Cardiac atrium fibroblast (primary cell): Measurements from ENCODE around the gene SSRP1. TPM values are rescaled to one million over a fixed set of nuclear protein-coding genes. Genes with fewer than 3 reads are reported as not detected.

Source experiments
- total RNA-seq: library from RNA; depleted of rRNA; stranded (reverse); fragments of >200 nt; gene quantifications from 2 replicates; pipeline ENCODE4 v1.2.3, GENCODE V29; 2015

The SSRP1 gene
- 56.5 and 60.1 TPM in 2 replicates for total RNA-seq

GRCh38 chr11:57335343-57336110 lies at the start of gene SSRP1:
TSS of gene SSRP1 (minus strand) at chr11:57335892. CDS start at chr11:57335121, 771 bp downstream.

GRCh38 chr11:57380975-57381374 lies 45.3 kb upstream of the SSRP1 start, which contains the start of gene PRG3:
TSS of gene PRG3 (minus strand) at chr11:57381150. CDS start at chr11:57380708, 442 bp downstream.

GRCh38 chr11:57338142-57338541 lies 2.5 kb upstream of the SSRP1 start, which contains the start of gene P2RX3:
TSS of gene P2RX3 (plus strand) at chr11:57338352. CDS start at chr11:57338551, 199 bp downstream.

GRCh38 chr11:57324886-57325734 lies 10.6 kb downstream of the SSRP1 start, which contains the start of gene TNKS1BP1:
TSS of gene TNKS1BP1 (minus strand) at chr11:57324952. CDS start at chr11:57321885, 3,067 bp downstream.

Other genes starting within 250 kb of the SSRP1 start
- not detected in 2 replicates for gene LRRC55, start 153.9 kb downstream of the SSRP1 start, total RNA-seq
- gene APLNR, start 98.6 kb downstream of the SSRP1 start, total RNA-seq: 0.65 and 1.4 TPM in 2 replicates
- gene TNKS1BP1, start 10.9 kb downstream of the SSRP1 start, total RNA-seq: 85.5 and 85.6 TPM in 2 replicates
- gene P2RX3, start 2.5 kb upstream of the SSRP1 start, total RNA-seq: not detected in 2 replicates
- not detected in 2 replicates for gene PRG3, start 45.3 kb upstream of the SSRP1 start, total RNA-seq
- gene PRG2, start 54.8 kb upstream of the SSRP1 start, total RNA-seq: not detected in 2 replicates
- gene SLC43A3, start 91.2 kb upstream of the SSRP1 start, total RNA-seq: 20.7 and 35.0 TPM in 2 replicates
- gene RTN4RL2, start 124.6 kb upstream of the SSRP1 start, total RNA-seq: 1.1 TPM in 1 of 2 replicates, not detected in the other
- 8.6 and 14.6 TPM in 2 replicates for gene SLC43A1, start 179.8 kb upstream of the SSRP1 start, total RNA-seq
- 14.6 and 35.6 TPM in 2 replicates for gene TIMM10, start 194.9 kb upstream of the SSRP1 start, total RNA-seq
- gene SMTNL1, start 201.7 kb upstream of the SSRP1 start, total RNA-seq: not detected in 2 replicates
- gene UBE2L6, start 231.8 kb upstream of the SSRP1 start, total RNA-seq: 48.1 and 61.7 TPM in 2 replicates